ENCODE data around the gene USP12.

GRCh38 chr13:27027086-27027667 is 144.4 kb downstream of the USP12 start:
- no peak for TF ChIP-seq TAF1 (IDR thresholded peaks at IDR 0.05; ENCODE audit: borderline replicate concordance, low read depth, low read length)
- TF ChIP-seq POLR2A (IDR thresholded peaks at IDR 0.05; ENCODE audit: low read depth, low read length): no peak
